Endothelial cell (in vitro differentiated cells): ENCODE measurements around the gene DMD. TPM values are rescaled to one million over a fixed set of nuclear protein-coding genes. Genes with fewer than 3 reads are reported as not detected.

Experiments used
- DNase-seq: peaks from one replicate; pipeline ENCODE4 v3.0.0; 2021; ENCODE audit warnings: low spot score
- H3K27ac Mint-ChIP-seq: one replicate; pipeline ENCODE4 v1.8.0; 2021; ENCODE audit warnings: mixed read lengths, inconsistent platforms; ENCODE audit not compliant: unreplicated experiment
- H3K27me3 Mint-ChIP-seq: one replicate; pipeline ENCODE4 v1.8.0; 2021; ENCODE audit warnings: mild to moderate bottlenecking, moderate library complexity, mixed read lengths, inconsistent platforms; ENCODE audit not compliant: unreplicated experiment
- H3K36me3 Mint-ChIP-seq: one replicate; pipeline ENCODE4 v1.8.0; 2021; ENCODE audit warnings: mild to moderate bottlenecking, low read depth, mixed read lengths, inconsistent platforms; ENCODE audit not compliant: unreplicated experiment
- H3K4me1 Mint-ChIP-seq: one replicate; pipeline ENCODE4 v1.8.0; 2021; ENCODE audit warnings: mild to moderate bottlenecking, mixed read lengths, inconsistent platforms; ENCODE audit not compliant: unreplicated experiment
- H3K4me3 Mint-ChIP-seq: one replicate; pipeline ENCODE4 v1.8.0; 2021; ENCODE audit warnings: mild to moderate bottlenecking, mixed read lengths, inconsistent platforms; ENCODE audit not compliant: unreplicated experiment
- H3K9me3 Mint-ChIP-seq: one replicate; pipeline ENCODE4 v1.8.0; 2021; ENCODE audit warnings: mixed read lengths, inconsistent platforms; ENCODE audit not compliant: unreplicated experiment
- CTCF ChIP-seq: fragments of 200-600 bp; sonication (generic); IDR thresholded peaks from one replicate; pipeline ENCODE4 v1.5.0; 2021; ENCODE audit warnings: antibody characterized with exemption; ENCODE audit not compliant: unreplicated experiment
- total RNA-seq: library from RNA; stranded (reverse); fragmentation: NEBNext Ultra II Directional; extraction: Animal tissue kit (Norgen Biotek cat#: 25700); gene quantifications from one replicate; pipeline ENCODE4 v1.2.1, GENCODE V29; 2021; ENCODE audit not compliant: unreplicated experiment

The DMD gene
- total RNA-seq, 1 donor from 2014 or later, result 5.5 TPM

DNA sequence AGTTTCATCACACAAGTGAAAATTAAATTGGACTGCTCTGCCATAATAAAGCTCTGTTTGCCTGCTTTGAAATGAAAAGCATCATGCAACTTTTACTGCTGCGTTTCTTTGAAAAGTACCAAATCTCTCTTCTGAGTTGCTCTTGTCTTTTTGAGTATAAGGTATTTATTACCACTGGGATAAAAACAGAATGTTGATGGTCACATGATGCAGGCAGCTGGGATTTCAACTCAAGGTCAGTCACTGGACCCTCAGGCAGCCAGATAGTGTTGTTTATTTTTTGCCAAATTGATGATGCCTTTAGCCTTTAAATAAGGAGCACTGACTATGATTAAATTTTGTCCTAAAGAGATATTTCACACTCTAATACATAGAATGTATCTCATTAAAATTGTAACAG lies 32.7 kb downstream of the DMD start:
- H3K9me3 Mint-ChIP-seq, result no peaks in the 10 kb centered on the region
- no peak overlapping the region for H3K4me3 Mint-ChIP-seq
- H3K27ac Mint-ChIP-seq, result no peak overlapping the region
- no peaks in the 10 kb centered on the region for H3K27me3 Mint-ChIP-seq
- no peaks in the 10 kb centered on the region for H3K36me3 Mint-ChIP-seq
- no peak for TF ChIP-seq CTCF
- no peaks in the 10 kb centered on the region for H3K4me1 Mint-ChIP-seq
- no peak for DNase-seq

GRCh38 chrX:33178218-33178617 lies 33.1 kb downstream of the DMD start:
- no peak for TF ChIP-seq CTCF
- H3K27ac Mint-ChIP-seq, result no peak overlapping the region
- H3K4me1 Mint-ChIP-seq, result no peaks in the 10 kb centered on the region
- H3K4me3 Mint-ChIP-seq, result no peak overlapping the region
- H3K36me3 Mint-ChIP-seq, result no peaks in the 10 kb centered on the region
- H3K9me3 Mint-ChIP-seq, result no peaks in the 10 kb centered on the region
- DNase-seq, result no peak
- H3K27me3 Mint-ChIP-seq, result no peaks in the 10 kb centered on the region

DNA sequence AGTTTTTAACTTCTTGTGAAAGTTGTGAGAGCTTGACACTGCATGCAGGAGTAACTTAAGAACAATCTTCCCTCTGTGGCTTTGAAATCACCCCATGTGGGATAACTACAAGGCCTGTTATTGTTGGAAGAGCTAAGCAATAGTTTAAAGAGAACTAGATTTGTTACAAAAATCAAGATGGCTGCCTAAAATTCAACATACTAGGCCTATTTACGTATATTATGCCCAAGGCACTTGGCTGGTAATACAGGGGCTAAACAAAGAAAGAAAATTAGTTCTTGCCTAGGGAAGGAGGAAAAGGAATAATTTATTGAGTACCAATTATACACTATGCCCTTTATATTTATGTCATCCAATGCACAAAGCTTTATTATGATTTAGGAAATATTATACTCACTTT lies 36.1 kb downstream of the DMD start:
- H3K4me1 Mint-ChIP-seq, result no peaks in the 10 kb centered on the region
- H3K27me3 Mint-ChIP-seq, result no peaks in the 10 kb centered on the region
- H3K36me3 Mint-ChIP-seq, result no peaks in the 10 kb centered on the region
- no peaks in the 10 kb centered on the region for H3K9me3 Mint-ChIP-seq
- DNase-seq, result no peak
- H3K4me3 Mint-ChIP-seq, result no peak overlapping the region
- TF ChIP-seq CTCF, result no peak
- no peak overlapping the region for H3K27ac Mint-ChIP-seq

- no peak overlapping the region for H3K27ac Mint-ChIP-seq
- no peak for DNase-seq
- H3K27me3 Mint-ChIP-seq, result no peaks in the 10 kb centered on the region
- no peaks in the 10 kb centered on the region for H3K36me3 Mint-ChIP-seq
- H3K9me3 Mint-ChIP-seq, result no peaks in the 10 kb centered on the region
- H3K4me1 Mint-ChIP-seq, result no peaks in the 10 kb centered on the region
- TF ChIP-seq CTCF, result no peak
- no peak overlapping the region for H3K4me3 Mint-ChIP-seq
These were observed 40.3 kb downstream of the DMD start for GRCh38 chrX:33171041-33171440.

- no peak overlapping the region for H3K27ac Mint-ChIP-seq
- H3K4me3 Mint-ChIP-seq, result no peak overlapping the region
- no peaks in the 10 kb centered on the region for H3K27me3 Mint-ChIP-seq
- TF ChIP-seq CTCF, result no peak
- H3K9me3 Mint-ChIP-seq, result no peaks in the 10 kb centered on the region
- no peaks in the 10 kb centered on the region for H3K4me1 Mint-ChIP-seq
- no peak for DNase-seq
- H3K36me3 Mint-ChIP-seq, result no peaks in the 10 kb centered on the region
These were observed 49.5 kb downstream of the DMD start for GRCh38 chrX:33161829-33162228.
